C1 segment of cervical spinal cord (tissue), 14 donors: ENCODE data around the gene CIPC.

Source experiments
- DNase-seq, 14 donors: peaks; one replicate each; lab custom pipeline; 2025; lab: John Stamatoyannopoulos, UW

The CIPC gene

DNA sequence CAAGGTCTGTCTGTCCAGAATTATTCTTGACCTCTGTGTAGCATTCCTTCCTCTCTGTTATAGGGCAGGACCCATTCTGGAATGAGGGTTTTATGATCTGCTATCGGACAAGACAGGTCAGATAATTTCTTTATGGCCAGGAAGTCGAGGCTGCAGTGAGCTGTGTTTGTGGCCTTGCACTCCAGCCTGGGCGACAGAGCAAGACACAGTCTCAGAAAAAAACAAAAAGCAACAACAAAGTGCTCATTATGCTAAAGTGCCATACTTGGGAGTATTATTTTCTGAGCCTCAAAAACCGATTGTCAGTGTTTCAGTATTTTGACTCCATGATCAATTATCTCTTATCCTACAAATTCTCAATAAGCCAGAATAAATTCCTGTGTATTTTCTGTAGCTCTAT, 4.1 kb downstream of the CIPC start:
- no peak for DNase-seq

GRCh38 chr14:77103475-77103874, 5.4 kb downstream of the CIPC start:
- no peak for DNase-seq

GRCh38 chr14:77103951-77104350, 5.9 kb downstream of the CIPC start:
- DNase-seq: no peak

DNA sequence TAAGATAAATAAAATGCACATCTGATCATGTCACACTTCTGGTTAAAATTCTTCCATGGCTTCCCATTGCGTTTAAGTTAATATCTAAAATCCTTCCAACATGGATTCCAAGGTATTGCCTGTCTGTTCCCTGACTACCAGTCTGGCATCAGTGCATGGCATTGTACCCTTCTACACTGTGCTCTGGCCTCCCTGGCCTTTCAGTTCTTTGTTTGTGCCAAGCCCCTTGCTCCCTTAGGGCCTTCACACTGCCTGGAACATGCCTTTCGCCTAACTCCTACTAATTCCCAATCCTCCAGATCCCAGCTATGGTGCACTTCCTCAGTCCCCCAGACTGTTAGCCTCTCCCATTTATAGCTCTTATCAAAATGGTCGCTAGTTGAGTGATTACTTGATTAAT, 6.3 kb downstream of the CIPC start:
- DNase-seq: no peak

GRCh38 chr14:77105145-77105939, 7.3 kb downstream of the CIPC start:
- DNase-seq: peak in 8 of 14 donors; percentile 36 to 84 (median 60)

- peak in 1 of 14 donors; percentile 88 for DNase-seq
Observed at GRCh38 chr14:77106666-77107065, 8.6 kb downstream of the CIPC start.

- peak in 1 of 14 donors; percentile 40 for DNase-seq
Observed at GRCh38 chr14:77107228-77107627, 9.2 kb downstream of the CIPC start.

DNA sequence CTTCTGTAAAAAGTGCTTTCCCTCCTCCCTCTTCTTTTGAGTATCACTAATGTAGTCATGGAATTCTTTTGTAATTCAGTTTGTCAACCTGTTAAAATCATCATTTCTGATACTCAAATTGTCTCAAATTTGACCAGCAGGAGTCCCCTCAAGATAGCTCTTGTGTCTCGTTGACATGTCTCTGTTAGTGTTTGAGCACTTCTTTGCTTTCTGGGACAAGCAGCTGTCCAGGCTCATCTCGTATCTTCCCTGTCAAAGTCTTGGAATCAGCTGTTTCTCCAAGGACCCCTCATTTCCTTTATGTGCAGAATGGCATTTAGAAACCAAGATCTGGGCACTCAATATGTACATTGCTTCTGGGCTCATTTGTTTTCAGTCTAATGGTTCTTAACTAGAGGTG, 10.7 kb downstream of the CIPC start:
- no peak for DNase-seq

GRCh38 chr14:77109656-77110055, 11.6 kb downstream of the CIPC start:
- DNase-seq: peak in 2 of 14 donors; percentile 31 to 94

DNA sequence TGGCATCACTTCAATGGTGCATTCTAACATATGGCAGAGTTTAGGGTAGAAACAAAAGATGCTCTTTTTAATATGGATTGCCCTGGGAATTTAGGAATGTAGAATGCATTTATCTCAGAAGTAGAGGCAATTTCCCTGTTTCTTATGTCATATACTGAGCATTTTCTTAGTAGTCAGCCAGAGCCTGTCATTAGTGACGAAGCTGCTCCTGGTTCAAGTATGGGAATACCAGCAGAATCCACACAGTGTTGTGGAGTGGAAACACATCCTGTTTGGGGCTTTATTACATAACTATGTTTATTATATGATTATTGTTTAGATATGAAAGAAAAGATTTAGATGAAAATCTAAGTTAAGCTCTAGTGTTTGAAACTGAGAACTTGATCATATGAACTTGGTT, 12.2 kb downstream of the CIPC start:
- DNase-seq: no peak

GRCh38 chr14:77111021-77111420, 13.0 kb downstream of the CIPC start:
- DNase-seq: peak in 6 of 14 donors; percentile 5 to 51 (median 30)

GRCh38 chr14:77113644-77114043, 15.6 kb downstream of the CIPC start:
- DNase-seq: no peak

GRCh38 chr14:77114609-77115008, 16.6 kb downstream of the CIPC start:
- DNase-seq: no peak

DNA sequence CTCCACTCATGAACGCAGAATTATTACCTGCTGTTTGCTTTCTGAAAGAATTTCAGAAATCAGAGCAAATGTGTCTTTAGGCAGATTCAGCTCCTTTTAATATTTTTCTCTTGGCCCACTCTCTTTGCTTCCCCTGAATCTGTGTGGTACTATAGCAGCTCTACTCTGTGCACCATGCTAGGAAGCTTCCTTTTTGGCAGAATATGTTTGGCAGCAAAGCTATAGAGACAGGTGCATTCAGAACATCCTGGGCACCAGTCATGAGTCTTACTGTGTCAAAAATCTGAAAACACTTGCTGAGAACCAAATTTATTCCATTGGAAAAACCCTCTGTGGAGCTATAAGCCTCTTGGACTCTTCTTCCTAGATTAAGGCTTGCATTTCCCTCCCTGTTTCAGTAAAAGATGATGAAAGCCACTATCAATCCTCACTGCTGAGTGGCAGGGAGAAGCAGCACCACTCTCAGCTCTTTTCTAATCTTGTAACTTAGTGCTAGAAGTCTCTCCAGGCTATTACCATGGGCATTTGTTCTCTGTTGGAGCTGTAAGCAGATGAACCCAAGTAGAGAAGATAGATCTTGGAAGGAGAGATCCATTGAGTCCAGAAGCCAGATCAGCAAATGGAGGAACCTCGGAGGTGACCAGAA, 18.2 kb downstream of the CIPC start:
- DNase-seq: peak in 1 of 14 donors; percentile 98

DNA sequence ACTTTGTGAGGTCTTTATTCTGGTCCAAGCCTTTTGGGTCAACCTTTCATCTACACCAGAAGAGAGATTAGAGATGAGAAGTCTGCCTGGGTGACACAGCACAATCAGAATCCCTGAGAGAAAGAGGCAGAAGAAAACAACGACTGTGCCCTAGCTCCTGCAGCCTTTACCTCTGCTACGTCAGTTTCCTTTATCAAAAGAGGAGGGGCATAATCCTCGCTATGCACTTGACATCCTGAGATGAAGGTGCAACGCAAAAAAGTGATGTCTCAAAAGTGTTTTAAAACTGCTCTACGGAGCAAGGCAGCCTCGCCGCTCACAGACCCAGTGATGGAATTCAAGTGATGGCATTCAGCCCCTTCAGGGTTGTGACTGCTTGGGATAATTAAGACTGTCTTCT, 21.8 kb downstream of the CIPC start:
- DNase-seq: no peak

DNA sequence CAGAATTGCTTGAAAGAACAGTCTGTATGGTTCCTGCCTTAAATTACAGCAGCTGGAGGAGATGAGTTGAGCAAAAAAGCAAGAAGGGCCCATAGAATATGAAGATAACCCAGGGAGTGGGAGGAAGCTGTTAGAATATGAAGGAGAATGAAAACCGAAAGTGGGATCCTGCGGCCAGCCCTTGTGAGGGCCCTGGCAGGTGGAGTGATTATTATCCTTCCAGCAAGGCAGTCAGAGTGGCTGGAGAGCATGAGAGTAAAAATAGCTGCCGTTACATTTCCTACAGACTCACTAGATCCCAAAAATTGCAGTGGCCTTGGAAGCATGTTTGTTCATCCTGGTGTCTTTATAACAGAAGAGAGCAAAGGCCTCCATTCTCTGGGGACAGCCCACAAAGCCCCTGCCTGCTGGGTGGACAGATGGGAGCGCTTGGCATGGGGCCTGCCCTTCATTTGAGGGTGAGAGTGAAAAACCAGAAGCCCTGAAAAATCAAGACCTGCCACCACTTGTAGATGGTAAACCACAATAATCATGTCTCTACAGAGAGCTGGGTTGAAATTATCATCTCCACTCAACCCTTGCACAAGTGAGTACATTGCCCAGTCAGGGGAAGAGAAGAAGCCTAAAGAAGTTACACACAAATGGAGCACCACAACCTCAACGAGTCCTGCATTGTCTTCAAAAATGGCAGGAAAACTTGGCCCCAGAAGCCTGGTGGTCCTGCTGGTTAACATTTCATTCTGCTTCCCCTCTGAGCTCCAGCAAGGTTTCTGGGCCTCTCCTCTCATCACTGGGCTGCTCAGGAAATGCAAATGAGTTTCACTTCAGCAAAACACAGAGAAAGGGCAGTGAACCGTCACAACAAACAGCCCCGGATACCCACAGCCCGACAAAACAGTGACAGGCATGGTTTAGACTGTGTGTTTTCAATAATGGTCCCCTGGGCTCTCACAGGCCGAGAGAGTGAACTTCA, 23.0 kb downstream of the CIPC start:
- peak in 10 of 14 donors; percentile 24 to 91 (median 55) for DNase-seq

DNA sequence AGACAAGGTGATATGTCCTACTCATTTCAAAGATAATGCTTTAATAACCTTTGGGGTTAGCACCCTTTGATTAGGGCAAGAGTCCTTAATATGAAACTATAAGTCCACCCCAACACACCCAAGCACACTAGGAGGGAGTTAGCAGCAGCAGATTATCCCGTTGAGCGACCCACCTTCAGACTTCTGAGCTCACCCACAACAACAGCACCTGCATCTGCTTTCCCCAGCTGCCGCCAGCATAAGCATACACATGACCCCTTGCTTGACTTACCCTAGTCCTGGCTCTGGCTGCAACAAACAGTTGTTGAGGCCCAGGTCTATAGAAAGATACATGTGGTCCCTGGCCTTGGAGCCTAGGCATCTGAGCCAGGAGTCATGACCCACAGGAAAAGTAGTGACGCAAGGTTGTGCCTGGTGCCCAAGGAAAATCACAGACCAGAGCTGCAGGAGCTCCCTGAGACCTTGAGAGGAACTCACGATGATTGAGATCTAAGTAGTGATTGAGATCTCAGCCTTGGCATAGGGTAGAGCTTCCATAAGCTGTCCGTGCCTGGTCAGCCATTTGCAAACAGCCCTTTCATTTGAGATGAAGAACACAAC, 24.6 kb downstream of the CIPC start:
- DNase-seq: no peak

- peak in 8 of 14 donors; percentile 20 to 73 (median 37) for DNase-seq
Observed at GRCh38 chr14:77123381-77124325, 25.6 kb downstream of the CIPC start.

- peak in 11 of 14 donors; percentile 37 to 87 (median 65) for DNase-seq
Observed at GRCh38 chr14:77124345-77125280, 26.6 kb downstream of the CIPC start.
